MG63 (cell line): ENCODE data around the gene BRPF1. TPM values are rescaled to one million over a fixed set of nuclear protein-coding genes. Genes with fewer than 3 reads are reported as not detected.
"Not testable (repeated sequence)": the region's sequence is repeated elsewhere in the genome, so short reads cannot be mapped to it uniquely, and the experiment has no call there.

Experiments
- DNase-seq: peaks from one replicate; pipeline ENCODE4 v3.0.0-alpha.2; 2020
- H3K27me3 ChIP-seq: fragments of 250-450 bp; sonication (Bioruptor Pico); 2 replicates; pipeline ENCODE4 v1.5.1; 2020; ENCODE audit warnings: mild to moderate bottlenecking, moderate library complexity
- H3K36me3 ChIP-seq: fragments of 250-450 bp; sonication (Bioruptor Pico); 2 replicates; pipeline ENCODE4 v1.5.1; 2020; ENCODE audit warnings: mild to moderate bottlenecking, moderate library complexity
- H3K4me3 ChIP-seq: fragments of 250-450 bp; sonication (Bioruptor Pico); 2 replicates; pipeline ENCODE4 v1.5.1; 2020; ENCODE audit warnings: mild to moderate bottlenecking, moderate library complexity
- H3K9me3 ChIP-seq: fragments of 250-450 bp; sonication (Bioruptor Pico); 2 replicates; pipeline ENCODE4 v1.5.1; 2020; ENCODE audit warnings: mild to moderate bottlenecking, moderate library complexity
- total RNA-seq: library from RNA; depleted of rRNA; stranded (reverse); fragments of >200 nt; shearing (Covaris generic); gene quantifications from 2 replicates; pipeline ENCODE4 v1.2.3, GENCODE V29; 2014; ENCODE audit warnings: low replicate concordance

BRPF1 gene
- total RNA-seq, 1 experiment from 2014 or later = 7.0 TPM

DNA sequence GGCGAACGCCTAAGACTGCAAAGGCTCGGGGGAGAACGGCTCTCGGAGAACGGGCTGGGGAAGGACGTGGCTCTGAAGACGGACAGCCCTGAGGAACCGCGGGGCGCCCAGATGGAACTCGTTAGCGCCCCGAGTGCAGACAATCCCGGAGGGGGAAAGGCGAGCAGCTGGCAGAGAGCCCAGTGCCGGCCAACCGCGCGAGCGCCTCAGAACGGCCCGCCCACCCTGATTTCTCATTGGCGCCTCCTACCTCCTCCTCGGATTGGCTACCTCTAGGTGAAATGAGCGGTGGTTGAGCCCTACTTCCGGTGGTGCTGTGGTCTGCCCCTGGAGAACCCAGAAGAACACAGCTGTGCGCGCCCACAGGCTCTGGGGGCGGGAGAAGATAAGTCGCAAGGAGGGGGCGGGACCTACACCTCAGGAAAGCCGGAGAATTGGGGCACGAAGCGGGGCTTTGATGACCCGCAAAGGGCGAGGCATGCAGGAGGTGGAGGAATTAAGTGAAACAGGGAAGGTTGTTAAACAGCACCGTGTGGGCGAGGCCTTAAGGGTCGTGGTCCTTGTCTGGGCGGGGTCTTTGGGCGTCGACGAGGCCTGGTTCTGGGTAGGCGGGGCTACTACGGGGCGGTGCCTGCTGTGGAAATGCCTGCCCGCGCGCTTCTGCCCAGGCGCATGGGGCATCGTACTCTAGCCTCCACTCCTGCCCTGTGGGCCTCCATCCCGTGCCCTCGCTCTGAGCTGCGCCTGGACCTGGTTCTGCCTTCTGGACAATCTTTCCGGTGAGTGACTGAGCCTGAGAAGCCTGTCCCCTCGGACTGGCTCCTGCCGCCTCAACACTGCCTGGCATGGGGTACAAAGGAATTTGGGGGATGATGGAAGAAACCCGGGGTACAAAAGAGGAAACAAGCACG, 18.4 kb downstream of the BRPF1 start, which contains the start of gene OGG1:
Gene OGG1, plus strand, starts transcription at position 308 of the 911 bp plus-strand sequence. Its CDS starts 335 bp downstream, at position 643.
- Histone ChIP-seq H3K27me3 (no peaks in the 10 kb centered on the region), H3K36me3 (peaks cover 16% of the 10 kb centered on the region), H3K9me3 (no peaks in the 10 kb centered on the region), H3K4me3 (peak within 1 kb of the TSS; percentile 61)
- DNase-seq = peak; percentile 95

DNA sequence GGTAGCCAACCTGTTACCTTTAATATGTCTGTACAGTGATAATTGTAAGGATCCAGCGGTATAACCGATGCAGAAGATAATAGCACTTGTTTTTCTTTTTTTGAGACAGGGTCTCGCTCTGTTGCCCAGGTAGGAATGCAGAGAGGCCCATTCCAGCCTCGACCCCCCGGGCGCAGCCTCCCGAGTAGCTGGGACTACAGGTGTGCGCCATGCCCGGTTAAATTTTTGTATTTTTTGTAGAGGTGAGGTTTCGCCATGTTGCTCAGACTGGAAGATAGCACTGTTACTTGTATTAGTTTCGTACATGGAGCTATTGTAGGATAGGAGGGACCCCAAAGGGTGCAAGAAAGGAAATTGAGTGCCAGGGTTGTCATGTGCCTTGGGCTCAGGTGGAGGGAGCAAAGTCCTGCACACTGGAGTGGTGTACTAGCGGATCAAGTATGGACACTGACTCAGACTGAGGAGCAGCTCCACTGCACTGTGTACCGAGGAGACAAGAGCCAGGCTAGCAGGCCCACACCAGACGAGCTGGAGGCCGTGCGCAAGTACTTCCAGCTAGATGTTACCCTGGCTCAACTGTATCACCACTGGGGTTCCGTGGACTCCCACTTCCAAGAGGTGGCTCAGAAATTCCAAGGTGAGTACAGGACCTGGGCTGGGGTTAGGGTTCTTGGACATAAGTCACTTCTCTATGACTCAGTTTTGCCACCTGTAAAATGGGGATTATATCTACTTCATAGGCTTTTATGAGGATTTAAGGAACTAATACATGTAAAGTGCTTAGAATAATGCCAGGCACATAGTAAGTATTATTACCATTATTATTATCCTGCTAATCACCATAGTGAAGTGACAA, 19.2 kb downstream of the BRPF1 start:
- Histone ChIP-seq H3K36me3 (peaks cover 16% of the 10 kb centered on the region), H3K9me3 (no peaks in the 10 kb centered on the region), H3K4me3 (peak overlapping the region; percentile 61), H3K27me3 (no peaks in the 10 kb centered on the region)
- DNase-seq = no peak

DNA sequence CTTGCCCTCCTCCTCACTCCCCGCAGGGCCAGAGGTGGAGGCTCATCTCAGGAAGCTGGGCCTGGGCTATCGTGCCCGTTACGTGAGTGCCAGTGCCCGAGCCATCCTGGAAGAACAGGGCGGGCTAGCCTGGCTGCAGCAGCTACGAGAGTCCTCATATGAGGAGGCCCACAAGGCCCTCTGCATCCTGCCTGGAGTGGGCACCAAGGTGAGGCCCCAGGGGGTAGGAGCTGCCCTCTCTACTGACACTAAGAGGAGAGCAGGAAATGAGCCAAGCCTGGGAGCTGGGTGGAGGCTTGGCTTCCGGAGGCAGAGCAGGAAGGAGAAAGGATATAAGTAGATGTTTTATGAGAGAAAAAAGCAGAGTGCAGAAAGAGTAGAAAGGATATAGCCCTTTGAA, 23.1 kb downstream of the BRPF1 start:
- DNase-seq = no peak
- Histone ChIP-seq H3K4me3 (no peak overlapping the region), H3K27me3 (no peaks in the 10 kb centered on the region), H3K36me3 (peaks cover 8% of the 10 kb centered on the region; the same call in 1 of the 2 replicates), H3K9me3 (no peaks in the 10 kb centered on the region)

DNA sequence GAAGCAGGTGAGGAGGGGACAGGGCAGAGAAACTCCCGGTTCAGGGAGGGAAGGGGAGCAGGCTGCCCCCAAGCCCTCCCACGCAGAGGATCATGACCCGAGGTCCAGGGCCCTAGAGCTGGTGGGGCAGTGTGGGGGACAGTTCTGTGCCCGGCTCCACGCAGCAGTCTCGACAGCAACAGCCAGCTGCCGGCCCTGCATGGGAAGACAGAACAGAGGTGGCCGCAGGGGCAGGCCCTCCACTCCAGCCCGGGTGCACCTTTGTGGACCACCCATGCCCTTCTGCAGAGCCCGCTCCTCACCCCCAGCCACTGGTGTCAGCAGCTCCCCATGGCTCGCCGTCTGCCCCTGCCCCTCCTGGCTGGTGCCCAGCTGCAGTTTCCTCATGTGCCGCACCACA, 25.9 kb downstream of the BRPF1 start:
- DNase-seq = no peak
- H3K9me3 ChIP-seq = no peaks in the 10 kb centered on the region

DNA sequence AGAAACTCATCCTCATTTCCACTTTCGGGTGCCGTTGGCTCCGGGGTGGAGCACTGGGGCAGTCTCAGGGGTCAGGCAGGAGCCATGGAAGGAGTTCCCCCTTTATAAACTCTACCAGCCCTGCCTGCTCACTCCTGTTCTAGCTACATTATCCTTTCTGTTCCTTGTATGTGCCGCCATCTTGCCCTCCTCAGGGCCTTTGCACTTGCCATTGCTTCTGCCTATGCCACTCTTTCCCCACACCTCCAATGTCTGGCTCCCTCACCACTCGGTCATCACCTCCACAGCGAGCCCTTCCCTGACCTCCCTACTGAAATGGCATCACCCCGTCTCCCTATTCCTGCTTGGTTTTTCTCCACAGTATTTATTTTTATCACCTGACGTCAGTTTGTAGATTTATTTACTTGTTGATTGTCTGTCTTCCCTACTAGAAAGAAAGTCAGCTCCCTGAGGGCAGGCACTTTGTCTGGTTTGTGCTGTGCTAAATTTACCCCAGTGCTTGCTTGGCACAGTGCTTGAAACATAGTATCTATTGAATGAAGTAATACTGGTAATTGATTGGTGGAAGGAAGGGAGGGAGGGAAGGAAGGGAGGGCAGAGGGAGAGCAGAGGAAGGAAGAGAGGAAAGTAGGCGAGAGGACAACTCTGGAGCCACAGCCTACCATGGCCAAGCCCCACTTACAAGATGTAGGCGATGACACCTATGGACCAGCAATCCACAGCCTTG, 29.4 kb downstream of the BRPF1 start:
- no peaks in the 10 kb centered on the region; the same call in 1 of the 2 replicates for H3K36me3 ChIP-seq
- H3K4me3 ChIP-seq = no peak overlapping the region
- H3K27me3 ChIP-seq = no peaks in the 10 kb centered on the region
- no peak for DNase-seq
- H3K9me3 ChIP-seq = no peaks in the 10 kb centered on the region

More for the DNA sequence above, 25.9 kb downstream of the BRPF1 start:
- Histone ChIP-seq H3K27me3 (no peaks in the 10 kb centered on the region), H3K4me3 (no peak overlapping the region), H3K36me3 (peaks cover 5% of the 10 kb centered on the region; the same call in 1 of the 2 replicates)

DNA sequence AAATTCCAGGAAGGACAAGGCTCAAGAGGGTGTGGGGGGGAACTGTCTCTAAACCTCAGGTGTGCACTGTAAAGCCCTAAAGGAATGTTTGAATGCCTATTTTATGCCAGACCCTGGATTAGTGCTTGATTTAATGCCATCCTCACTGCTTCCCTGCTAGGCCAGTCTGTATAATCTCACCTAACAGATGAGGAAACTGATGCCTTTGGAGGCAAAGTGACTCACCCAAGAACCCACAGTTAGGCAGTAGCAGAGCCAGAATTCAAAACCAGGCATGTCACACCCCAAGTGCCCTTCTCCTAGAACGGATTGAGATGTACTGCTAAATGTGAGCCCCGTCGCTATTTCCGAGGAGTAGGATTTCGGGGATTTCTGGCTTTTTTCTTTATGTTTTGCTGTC, 30.4 kb downstream of the BRPF1 start:
- no peak for DNase-seq
- Histone ChIP-seq H3K27me3 (no peaks in the 10 kb centered on the region), H3K9me3 (no peaks in the 10 kb centered on the region), H3K4me3 (no peak overlapping the region), H3K36me3 (no peaks in the 10 kb centered on the region)

DNA sequence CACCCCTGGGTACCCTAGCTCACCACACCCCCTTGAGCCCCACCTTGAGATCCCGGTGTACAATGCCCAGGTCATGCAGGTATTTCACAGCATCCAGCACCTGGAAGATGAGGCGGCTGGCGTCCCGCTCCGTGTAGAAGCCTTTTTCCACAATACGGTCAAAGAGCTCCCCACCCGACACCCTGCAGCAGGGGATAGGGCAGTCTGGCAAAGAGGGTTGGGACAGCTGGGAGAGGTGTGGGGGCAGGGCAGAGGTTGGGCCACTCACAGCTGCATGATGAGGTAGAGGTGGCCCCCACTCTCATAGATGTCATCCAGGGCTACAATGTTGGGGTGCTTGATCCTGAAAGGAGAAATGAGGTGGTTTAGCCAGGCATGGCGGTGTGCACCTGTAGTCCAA, 31.3 kb downstream of the BRPF1 start:
- Histone ChIP-seq H3K36me3 (no peaks in the 10 kb centered on the region), H3K27me3 (no peaks in the 10 kb centered on the region), H3K9me3 (no peaks in the 10 kb centered on the region), H3K4me3 (no peak overlapping the region)
- DNase-seq = no peak

DNA sequence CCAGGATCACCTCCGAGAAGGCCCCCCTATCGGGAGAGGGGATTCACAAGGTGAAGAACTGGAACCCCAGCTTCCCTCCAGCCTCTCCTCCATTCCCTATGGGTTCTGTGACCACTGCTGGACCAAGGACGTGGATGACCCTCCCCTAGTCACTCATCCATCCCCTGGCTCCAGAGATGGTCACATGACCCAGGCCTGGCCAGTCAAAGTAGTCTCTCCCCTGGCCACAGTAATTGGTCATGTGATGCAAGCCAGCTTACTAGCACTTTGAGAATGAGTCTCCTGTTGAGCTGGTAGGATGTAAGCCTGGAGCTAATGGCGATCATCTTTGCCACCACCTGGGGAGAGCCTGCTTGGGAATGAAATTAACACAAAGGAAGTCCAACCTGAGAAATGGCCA, 34.3 kb downstream of the BRPF1 start:
- Histone ChIP-seq H3K36me3 (no peaks in the 10 kb centered on the region), H3K27me3 (no peaks in the 10 kb centered on the region), H3K9me3 (no peaks in the 10 kb centered on the region), H3K4me3 (no peak overlapping the region)
- no peak for DNase-seq

DNA sequence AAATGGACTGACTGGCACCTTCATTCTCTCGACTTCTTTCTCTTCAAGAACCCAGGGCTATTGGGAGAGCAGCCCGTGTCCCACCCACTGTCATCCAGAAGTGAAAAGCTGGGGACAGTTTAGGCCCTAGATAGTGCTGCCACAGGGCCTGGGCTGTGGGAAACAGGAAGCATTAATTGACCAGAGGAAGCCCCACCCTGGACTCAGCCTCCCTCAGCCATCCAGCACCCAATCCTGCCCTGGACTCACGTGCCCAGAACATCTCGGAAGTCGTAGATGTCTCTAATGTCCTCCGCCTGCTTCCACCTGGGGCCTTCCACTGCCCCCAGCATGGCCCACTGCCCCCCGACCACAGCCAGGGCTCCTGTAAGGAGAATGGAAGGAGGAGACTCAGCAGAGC, 35.9 kb downstream of the BRPF1 start:
- no peaks in the 10 kb centered on the region for H3K36me3 ChIP-seq
- no peak for DNase-seq
- H3K9me3 ChIP-seq = no peaks in the 10 kb centered on the region
- H3K27me3 ChIP-seq = no peaks in the 10 kb centered on the region
- H3K4me3 ChIP-seq = no peak overlapping the region

DNA sequence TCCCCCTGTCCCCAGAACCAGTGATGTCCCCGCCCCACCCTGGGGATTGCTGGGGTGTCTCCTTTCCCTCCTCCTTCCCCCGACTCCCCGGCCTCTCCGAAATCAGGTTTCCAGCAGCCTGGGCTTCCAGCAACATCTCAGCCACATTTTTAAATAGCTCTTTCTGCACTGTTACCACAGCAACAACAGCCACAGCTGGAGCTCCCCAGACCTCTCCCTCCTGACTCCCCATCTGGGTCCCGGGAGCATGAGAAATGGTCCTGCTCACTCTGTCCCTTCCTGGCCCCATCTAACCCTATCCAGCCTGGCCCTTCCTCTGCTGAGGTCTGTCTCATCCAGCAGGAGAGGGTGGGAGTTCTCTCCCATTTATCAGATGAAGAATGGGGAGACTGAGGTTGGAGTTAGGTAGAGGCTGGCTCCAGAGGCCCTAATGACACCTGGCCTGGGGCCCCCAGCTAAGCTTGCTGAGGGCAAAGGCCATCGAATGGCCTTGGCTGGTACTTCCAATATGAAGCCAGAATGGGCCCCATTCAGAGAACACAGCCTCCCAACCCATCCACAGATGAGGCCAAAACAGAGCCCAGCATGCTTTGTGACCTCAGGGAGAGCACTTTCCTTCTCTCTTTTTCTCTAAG, 36.7 kb downstream of the BRPF1 start:
- no peak for DNase-seq
- Histone ChIP-seq H3K9me3 (no peaks in the 10 kb centered on the region), H3K27me3 (no peaks in the 10 kb centered on the region), H3K36me3 (no peaks in the 10 kb centered on the region), H3K4me3 (no peak overlapping the region)

DNA sequence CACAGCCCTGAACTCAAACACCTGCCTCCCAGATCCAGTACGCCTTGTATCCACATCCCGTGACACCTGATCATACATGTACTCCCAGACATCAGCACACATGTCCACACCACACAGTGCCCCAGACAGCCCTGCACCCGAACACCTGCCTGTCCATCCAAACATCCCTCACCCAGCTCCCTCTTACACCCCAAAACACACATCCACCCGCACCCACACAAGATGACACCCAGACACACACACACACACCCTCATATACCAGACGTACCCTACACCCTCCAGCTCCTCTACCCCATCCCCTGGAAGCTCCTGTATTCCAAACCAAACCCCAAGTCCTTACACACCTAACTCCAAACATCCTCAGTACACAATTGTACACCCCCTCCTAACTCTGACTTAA, 37.5 kb downstream of the BRPF1 start:
- Histone ChIP-seq H3K27me3 (no peaks in the 10 kb centered on the region), H3K9me3 (no peaks in the 10 kb centered on the region), H3K36me3 (no peaks in the 10 kb centered on the region), H3K4me3 (peak overlapping the region; percentile 34)
- DNase-seq = no peak

DNA sequence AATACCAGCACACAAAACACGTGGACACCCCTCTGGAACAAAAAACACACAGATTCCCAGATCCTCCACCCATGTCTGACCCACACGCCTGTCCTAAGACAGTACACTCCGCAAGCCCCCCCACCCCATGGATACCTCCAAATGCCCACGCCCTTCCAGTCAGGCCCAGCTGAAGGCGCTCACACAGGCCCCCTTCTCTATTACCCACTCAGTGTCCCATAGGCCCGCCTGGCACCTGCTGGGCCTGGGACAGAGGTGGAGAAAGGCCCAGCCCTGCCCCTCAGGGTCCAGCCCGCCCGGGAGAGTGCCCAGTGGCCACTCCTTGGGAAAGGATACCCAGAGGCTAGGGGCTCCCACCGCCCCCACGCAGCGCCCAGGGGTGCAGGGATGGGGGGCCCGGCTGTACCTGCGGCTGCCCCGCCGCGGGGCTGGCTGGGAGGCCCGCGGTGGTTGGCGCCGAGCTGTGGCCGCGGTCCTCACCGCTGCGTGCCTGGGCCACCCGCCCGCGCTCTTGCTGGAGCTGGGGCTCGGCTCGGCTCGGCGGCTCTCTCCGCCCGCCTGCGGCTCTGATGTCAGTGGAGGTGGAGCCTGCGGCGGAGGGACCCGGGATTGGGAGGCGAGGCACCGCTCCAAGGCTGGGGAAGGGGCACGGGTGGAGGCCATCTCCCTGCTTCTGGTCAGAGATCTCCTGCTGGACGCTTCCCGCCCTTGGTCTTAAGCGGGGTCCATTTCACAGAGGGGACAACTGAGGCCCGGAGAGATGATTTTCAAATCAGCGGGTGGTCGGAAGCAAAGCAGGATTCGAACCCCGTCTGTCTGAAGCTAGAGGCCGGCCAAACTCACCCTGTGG, 38.1 kb downstream of the BRPF1 start, which contains the start of gene CAMK1:
Gene CAMK1, minus strand, starts transcription at position 522 of the 850 bp plus-strand sequence. CDS start 2,198 bp downstream, outside the sequence.
- Histone ChIP-seq H3K4me3 (peak within 1 kb of the TSS; percentile 34), H3K27me3 (no peaks in the 10 kb centered on the region), H3K9me3 (no peaks in the 10 kb centered on the region), H3K36me3 (no peaks in the 10 kb centered on the region)
- peak; percentile 56 for DNase-seq

DNA sequence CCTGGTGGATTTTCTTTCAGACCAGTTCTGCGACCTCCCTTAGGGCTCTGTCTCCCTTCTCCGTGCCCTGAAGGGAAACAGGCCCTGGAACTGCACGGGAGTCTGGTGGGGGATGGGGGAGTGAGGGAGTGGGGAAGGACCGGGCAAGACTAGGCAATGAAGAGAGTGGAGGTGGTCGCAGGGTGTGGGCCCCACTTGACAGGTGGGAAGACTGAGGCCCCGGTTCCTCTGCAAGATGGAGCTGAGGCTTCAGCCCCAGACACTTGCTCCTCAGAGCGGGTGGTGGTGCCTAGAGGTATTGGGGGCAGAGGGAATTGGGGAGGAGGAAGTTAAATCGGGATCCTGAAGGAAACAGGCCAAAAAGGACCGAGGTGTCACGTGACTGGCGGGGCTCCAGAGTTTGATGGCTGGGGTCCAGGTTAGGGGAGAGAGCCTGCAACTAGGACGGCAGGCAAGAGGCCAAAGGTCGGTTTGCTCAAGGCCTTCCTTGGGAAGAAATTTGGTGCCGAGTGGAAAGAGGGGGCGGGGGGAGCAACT, 38.8 kb downstream of the BRPF1 start:
- peak overlapping the region; percentile 34 for H3K4me3 ChIP-seq
- peak; percentile 23 for DNase-seq

DNA sequence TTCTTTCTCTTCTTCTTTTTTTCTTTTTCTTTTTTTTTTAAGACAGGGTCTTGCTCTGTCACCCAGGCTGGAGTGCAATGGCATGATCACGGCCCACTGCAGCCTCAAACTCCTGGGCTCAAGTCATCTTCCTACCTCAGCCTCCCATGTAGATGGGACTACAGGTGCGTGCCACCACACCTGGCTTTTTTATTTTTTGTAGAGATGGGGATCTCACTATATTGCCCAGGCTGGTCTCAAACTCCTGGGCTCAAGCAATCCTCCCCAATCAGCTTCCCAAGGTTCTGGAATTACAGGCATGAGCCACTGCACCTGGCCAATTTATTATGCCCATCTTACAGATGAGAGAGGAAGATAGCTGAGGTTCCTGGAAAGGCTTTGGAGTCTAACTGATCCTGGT, 39.5 kb downstream of the BRPF1 start:
- DNase-seq, H3K36me3 ChIP-seq, H3K9me3 ChIP-seq, H3K27me3 ChIP-seq, H3K4me3 ChIP-seq: not testable (repeated sequence)

More for the DNA sequence above, 38.8 kb downstream of the BRPF1 start:
- H3K9me3 ChIP-seq = no peaks in the 10 kb centered on the region
- no peaks in the 10 kb centered on the region for H3K36me3 ChIP-seq
- no peaks in the 10 kb centered on the region for H3K27me3 ChIP-seq
